Peyer's patch (tissue), 4 donors: ENCODE measurements around the gene B9D1. TPM values are rescaled to one million over a fixed set of nuclear protein-coding genes. Genes with fewer than 3 reads are reported as not detected.

Experiments
- DNase-seq, 3 donors: peaks; one replicate each; pipeline ENCODE4 v3.0.0-alpha.2; 2017 to 2019
- H3K27ac ChIP-seq, 4 donors: fragments of 200-600 bp; sonication (generic); one replicate each; pipeline ENCODE4 v1.5.1; 2016 to 2019
- H3K27me3 ChIP-seq, 2 donors: fragments of 200-600 bp; sonication (generic); one replicate each; pipeline ENCODE4 v1.5.1; 2019
- H3K36me3 ChIP-seq, 3 donors: fragments of 200-600 bp; sonication (generic); one replicate each; pipeline ENCODE4 v1.5.1; 2016 to 2019
- H3K4me1 ChIP-seq, 4 donors: fragments of 200-600 bp; sonication (generic); one replicate each; pipeline ENCODE4 v1.5.1; 2016 to 2019
- H3K4me3 ChIP-seq, 4 donors: fragments of 200-600 bp; sonication (generic); 1 replicate in 3 of 4; 2 replicates in 1 of 4; pipeline ENCODE4 v1.5.1; 2016 to 2019; ENCODE audit warnings: mild to moderate bottlenecking in 1 of 4
- H3K9me3 ChIP-seq, 4 donors: fragments of 200-600 bp; sonication (generic); one replicate each; pipeline ENCODE4 v1.5.1; 2016 to 2019; ENCODE audit warnings: mild to moderate bottlenecking in 1 of 4
- POLR2A ChIP-seq, 2 donors: fragments of 450-650 bp; IDR thresholded peaks; one replicate each; pipeline ENCODE4 v1.5.1; 2017; ENCODE audit warnings: antibody characterized with exemption in 2 of 2, mild to moderate bottlenecking in 2 of 2, moderate library complexity in 2 of 2
- total RNA-seq, 4 donors: library from RNA; depleted of rRNA; stranded (reverse); fragments of >200 nt; gene quantifications; one replicate each; pipeline ENCODE4 v1.1.0, GENCODE V29; 2016
- TF ChIP-seq, protein P1 (sequence below), 6 experiments: fragments of 450-650 bp in 4 of 6; fragments of 200-600 bp in 2 of 6; sonication (generic) in 1 of 6; IDR thresholded peaks; one replicate each; pipeline ENCODE4 v1.5.1; 2017 to 2019; ENCODE audit warnings: antibody characterized with exemption in 6 of 6, mild to moderate bottlenecking in 3 of 6, moderate library complexity in 1 of 6

The B9D1 gene
- total RNA-seq, 4 donors from 2014 or later, result 4.5 to 15.7 (median 5.6) TPM; not detected in 1

DNA sequence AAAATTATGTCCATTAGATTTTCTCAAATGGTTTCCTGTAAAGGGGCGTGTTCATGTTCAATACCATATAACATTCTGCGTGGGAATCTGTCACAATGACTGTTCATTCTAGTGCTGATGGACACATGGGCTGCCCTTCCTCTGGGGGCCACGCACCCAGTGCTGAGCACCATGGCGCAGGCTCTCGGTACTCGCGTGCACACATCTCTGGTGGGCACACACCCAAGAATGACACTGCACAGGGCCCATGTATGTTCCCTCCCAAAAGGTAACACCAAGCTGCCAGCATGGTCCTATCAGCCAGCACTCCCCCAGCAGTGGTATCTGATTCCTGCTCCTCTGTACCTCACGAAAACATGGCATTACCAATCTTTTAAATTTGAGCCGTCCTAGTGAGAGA, 13.7 kb downstream of the B9D1 start:
- TF ChIP-seq, protein P1, sequence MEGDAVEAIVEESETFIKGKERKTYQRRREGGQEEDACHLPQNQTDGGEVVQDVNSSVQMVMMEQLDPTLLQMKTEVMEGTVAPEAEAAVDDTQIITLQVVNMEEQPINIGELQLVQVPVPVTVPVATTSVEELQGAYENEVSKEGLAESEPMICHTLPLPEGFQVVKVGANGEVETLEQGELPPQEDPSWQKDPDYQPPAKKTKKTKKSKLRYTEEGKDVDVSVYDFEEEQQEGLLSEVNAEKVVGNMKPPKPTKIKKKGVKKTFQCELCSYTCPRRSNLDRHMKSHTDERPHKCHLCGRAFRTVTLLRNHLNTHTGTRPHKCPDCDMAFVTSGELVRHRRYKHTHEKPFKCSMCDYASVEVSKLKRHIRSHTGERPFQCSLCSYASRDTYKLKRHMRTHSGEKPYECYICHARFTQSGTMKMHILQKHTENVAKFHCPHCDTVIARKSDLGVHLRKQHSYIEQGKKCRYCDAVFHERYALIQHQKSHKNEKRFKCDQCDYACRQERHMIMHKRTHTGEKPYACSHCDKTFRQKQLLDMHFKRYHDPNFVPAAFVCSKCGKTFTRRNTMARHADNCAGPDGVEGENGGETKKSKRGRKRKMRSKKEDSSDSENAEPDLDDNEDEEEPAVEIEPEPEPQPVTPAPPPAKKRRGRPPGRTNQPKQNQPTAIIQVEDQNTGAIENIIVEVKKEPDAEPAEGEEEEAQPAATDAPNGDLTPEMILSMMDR (IDR thresholded peaks at IDR 0.05), result no peak
- no peak for TF ChIP-seq POLR2A (IDR thresholded peaks at IDR 0.05)
- peaks cover 0 to 8% (median 0%) of the 10 kb centered on the region in 4 donors for H3K4me1 ChIP-seq
- H3K4me3 ChIP-seq, result no peak overlapping the region
- peak in 1 of 3 donors; percentile 34 for DNase-seq
- no peak overlapping the region for H3K27ac ChIP-seq
- H3K9me3 ChIP-seq, result no peaks in the 10 kb centered on the region
- no peaks in the 10 kb centered on the region for H3K27me3 ChIP-seq
- H3K36me3 ChIP-seq, result no peaks in the 10 kb centered on the region

DNA sequence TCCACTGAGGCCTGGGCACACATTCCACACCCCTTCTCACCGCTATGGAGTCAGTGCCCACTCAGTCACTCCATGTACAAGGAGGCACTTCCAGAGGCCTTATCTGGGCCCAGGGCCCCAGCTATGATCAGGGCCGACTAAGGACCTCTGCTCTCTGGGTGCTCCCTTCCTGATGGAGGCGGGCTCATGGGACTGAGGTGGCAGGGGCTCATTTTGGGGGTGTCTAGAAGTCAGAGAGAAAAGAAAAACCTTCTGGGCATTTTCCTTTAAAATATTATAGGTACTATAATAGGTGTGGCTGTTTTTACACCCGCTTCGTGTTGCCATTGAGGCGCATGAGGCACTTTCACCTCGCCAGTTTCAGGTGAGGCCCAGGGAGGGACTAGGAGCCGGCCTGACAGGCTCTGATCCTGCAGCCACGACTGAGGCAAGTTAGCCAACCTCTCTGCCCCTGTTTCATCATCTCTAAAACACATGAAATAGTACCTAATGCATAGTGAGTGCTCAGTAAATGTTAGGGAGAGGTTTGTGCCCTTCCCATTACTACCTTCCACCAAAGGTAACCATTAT, 14.4 kb downstream of the B9D1 start:
- Histone ChIP-seq H3K36me3 (no peaks in the 10 kb centered on the region), H3K9me3 (no peaks in the 10 kb centered on the region), H3K4me3 (no peak overlapping the region), H3K27me3 (no peaks in the 10 kb centered on the region), H3K4me1 (peaks cover 0 to 8% (median 0%) of the 10 kb centered on the region in 4 donors), H3K27ac (no peak overlapping the region)
- peak in 1 of 3 donors; percentile 34 for DNase-seq
- TF ChIP-seq, protein P1 (IDR thresholded peaks at IDR 0.05), result no peak
- no peak for TF ChIP-seq POLR2A (IDR thresholded peaks at IDR 0.05)

DNA sequence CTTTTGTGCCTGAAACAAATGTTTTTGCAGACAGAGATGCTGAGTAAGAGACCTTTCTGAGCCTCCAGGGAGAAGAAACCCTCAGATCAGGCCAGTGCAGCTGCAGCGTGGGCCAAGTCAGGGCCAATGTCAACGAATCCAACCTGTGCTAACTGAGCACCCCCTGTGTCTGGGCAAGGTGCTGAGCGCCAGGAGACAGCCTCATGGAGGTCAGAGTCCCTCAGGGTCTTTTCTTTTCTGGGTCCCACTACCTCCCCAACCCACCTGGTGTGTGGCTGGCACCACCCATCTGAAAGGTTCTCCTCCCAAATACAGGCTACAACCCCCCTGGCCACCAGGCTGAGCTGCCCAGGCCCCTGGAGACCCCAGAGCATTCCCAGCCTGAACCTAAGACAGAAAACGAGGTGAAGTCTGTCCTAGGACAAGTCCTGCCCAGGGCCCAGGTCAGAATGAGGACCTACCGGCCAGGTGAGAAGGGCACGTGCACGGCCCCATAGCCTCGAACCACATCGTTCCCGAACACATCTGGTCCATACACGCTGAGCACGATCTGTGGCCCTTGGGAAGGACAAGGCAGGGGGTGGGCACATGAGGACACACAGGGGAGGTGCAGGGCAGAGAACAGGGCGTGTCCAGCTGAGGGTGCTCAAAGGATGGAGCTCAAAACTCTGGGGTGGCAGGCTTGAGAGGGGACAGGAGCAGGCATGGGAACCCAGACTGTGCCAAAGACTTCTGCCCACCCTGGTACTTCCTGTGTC, 15.0 kb downstream of the B9D1 start:
- Histone ChIP-seq H3K27me3 (no peaks in the 10 kb centered on the region), H3K9me3 (no peaks in the 10 kb centered on the region), H3K27ac (peak overlapping the region in 2 of 4 donors; percentile 12 to 41), H3K4me3 (no peak overlapping the region), H3K36me3 (no peaks in the 10 kb centered on the region), H3K4me1 (peaks cover 0 to 8% (median 0%) of the 10 kb centered on the region in 4 donors)
- TF ChIP-seq POLR2A (IDR thresholded peaks at IDR 0.05), result no peak
- TF ChIP-seq, protein P1 (IDR thresholded peaks at IDR 0.05), result no peak
- DNase-seq, result peak in 2 of 3 donors; percentile 28 to 33

DNA sequence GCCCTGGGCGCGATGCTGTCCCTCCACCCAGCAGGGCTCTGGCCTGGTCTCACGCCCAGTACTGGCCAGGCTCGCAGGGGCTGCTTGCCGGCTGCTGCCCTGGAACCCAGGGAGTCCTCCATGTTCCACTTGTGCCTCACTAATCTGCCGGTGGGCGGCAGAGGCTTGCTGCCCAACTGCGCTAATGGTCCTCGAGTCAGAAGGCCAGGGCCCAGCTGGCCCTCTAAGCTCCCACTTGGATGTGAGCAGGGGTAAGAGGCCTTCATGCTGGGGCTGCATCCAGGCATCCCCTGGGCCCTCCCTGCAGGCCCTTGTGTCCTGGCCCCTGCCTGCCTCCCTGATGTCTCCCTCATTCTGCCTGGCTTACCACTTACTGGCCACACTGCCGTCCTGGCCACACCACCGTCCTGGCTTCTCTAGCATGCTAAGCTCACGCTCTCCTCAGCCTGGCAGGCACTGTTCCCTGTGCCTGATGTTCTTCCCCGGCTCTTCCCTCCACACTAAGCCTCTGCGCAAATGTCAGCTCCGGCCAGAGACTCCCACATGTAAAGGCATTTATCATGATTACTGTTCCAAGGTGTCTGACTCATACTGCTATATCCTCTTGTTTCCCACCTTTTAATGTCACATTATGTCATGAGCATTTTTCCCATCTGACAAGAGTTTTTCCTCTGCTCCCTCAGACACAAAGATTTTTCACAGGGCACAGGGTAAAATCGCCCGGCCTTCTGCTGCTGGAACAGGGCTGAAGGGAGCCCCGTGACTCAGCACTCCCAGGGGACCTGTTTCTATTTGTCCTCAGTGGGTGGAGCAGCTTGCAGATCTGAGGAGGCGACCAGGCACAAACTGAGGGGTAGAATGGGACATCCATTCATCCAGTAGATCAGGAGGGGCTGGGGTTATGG, 15.9 kb downstream of the B9D1 start:
- DNase-seq, result peak in 2 of 3 donors; percentile 44 to 58
- TF ChIP-seq POLR2A (IDR thresholded peaks at IDR 0.05), result no peak
- TF ChIP-seq, protein P1 (IDR thresholded peaks at IDR 0.05), result no peak
- no peaks in the 10 kb centered on the region for H3K27me3 ChIP-seq
- H3K4me3 ChIP-seq, result no peak overlapping the region
- H3K27ac ChIP-seq, result peak overlapping the region in 3 of 4 donors; percentile 12 to 41 (median 31)
- no peaks in the 10 kb centered on the region for H3K9me3 ChIP-seq
- H3K4me1 ChIP-seq, result peaks cover 0 to 8% (median 0%) of the 10 kb centered on the region in 4 donors
- no peaks in the 10 kb centered on the region for H3K36me3 ChIP-seq
